Neural crest cell (in vitro differentiated cells): ENCODE data around the gene ARIH1. TPM values are rescaled to one million over a fixed set of nuclear protein-coding genes. Genes with fewer than 3 reads are reported as not detected.
"Not testable (repeated sequence)": the region's sequence is repeated elsewhere in the genome, so short reads cannot be mapped to it uniquely, and the experiment has no call there.

Experiments
- DNase-seq: peaks from one replicate; pipeline ENCODE4 v3.0.0; 2021; ENCODE audit warnings: low read depth, mixed read lengths, low spot score
- H3K27ac Mint-ChIP-seq: one replicate; pipeline ENCODE4 v1.8.0; 2021; ENCODE audit warnings: mild to moderate bottlenecking, mixed read lengths; ENCODE audit not compliant: unreplicated experiment
- H3K27me3 Mint-ChIP-seq: 2 replicates; pipeline ENCODE4 v1.8.0; 2021; ENCODE audit warnings: low read depth, mild to moderate bottlenecking, mixed read lengths
- H3K36me3 Mint-ChIP-seq: 2 replicates; pipeline ENCODE4 v1.8.0; 2021; ENCODE audit warnings: low read depth, mild to moderate bottlenecking, mixed read lengths
- H3K4me1 Mint-ChIP-seq: 2 replicates; pipeline ENCODE4 v1.8.0; 2021; ENCODE audit warnings: mixed read lengths
- H3K4me3 Mint-ChIP-seq: one replicate; pipeline ENCODE4 v1.8.0; 2021; ENCODE audit warnings: mild to moderate bottlenecking, mixed read lengths
- H3K9me3 Mint-ChIP-seq: 2 replicates; pipeline ENCODE4 v1.8.0; 2021; ENCODE audit warnings: mixed read lengths
- CTCF ChIP-seq: fragments of 200-600 bp; sonication (generic); conservative IDR thresholded peaks from 2 replicates; pipeline ENCODE4 v1.5.0; 2021; ENCODE audit warnings: antibody characterized with exemption, mild to moderate bottlenecking
- long read RNA-seq: library from polyadenylated mRNA; unstranded; transcript quantifications from one replicate; pipeline ENCODE4 v2.0.0, GENCODE V29; 2020
- total RNA-seq: library from RNA; stranded (reverse); gene quantifications from 2 replicates; pipeline ENCODE4 v1.2.1, GENCODE V29; 2021

ARIH1 gene
- 146 and 154 TPM in 2 replicates for total RNA-seq
- long read RNA-seq, full-length matches to known transcripts: 3 of 8 reads
- long read RNA-seq, partial matches to known transcripts: 1 of 8 reads
- long read RNA-seq, other reads (novel, unspliced or antisense): 4 of 8 reads

GRCh38 chr15:72473614-72474465, at the start of gene ARIH1:
Gene ARIH1, plus strand, starts transcription at chr15:72474330. Its CDS starts 310 bp downstream, at chr15:72474640.
- peaks cover 38% of the 10 kb centered on the region for H3K4me1 Mint-ChIP-seq
- DNase-seq: peak; percentile 98
- H3K4me3 Mint-ChIP-seq: peak within 1 kb of the TSS; percentile 97
- H3K9me3 Mint-ChIP-seq: no peaks in the 10 kb centered on the region
- TF ChIP-seq CTCF: peak; percentile 43
- peak within 1 kb of the TSS; percentile 100 for H3K27ac Mint-ChIP-seq
- H3K27me3 Mint-ChIP-seq: no peaks in the 10 kb centered on the region
- H3K36me3 Mint-ChIP-seq: peaks cover 11% of the 10 kb centered on the region

- TF ChIP-seq CTCF: no peak
- no peak overlapping the region for H3K27ac Mint-ChIP-seq
- no peak overlapping the region for H3K4me3 Mint-ChIP-seq
- no peak for DNase-seq
- peaks cover 3% of the 10 kb centered on the region for H3K36me3 Mint-ChIP-seq
- H3K4me1 Mint-ChIP-seq: no peaks in the 10 kb centered on the region
- peaks cover 56% of the 10 kb centered on the region for H3K27me3 Mint-ChIP-seq
- peaks cover 19% of the 10 kb centered on the region for H3K9me3 Mint-ChIP-seq
Measured at GRCh38 chr15:72426753-72427152, 47.4 kb upstream of the ARIH1 start.

GRCh38 chr15:72437650-72438316, 36.3 kb upstream of the ARIH1 start:
- no peak for DNase-seq
- H3K27ac Mint-ChIP-seq: no peak overlapping the region
- H3K4me1 Mint-ChIP-seq: no peaks in the 10 kb centered on the region

GRCh38 chr15:72442848-72443247, 31.3 kb upstream of the ARIH1 start:
- H3K4me3 Mint-ChIP-seq: not testable (repeated sequence)

More at GRCh38 chr15:72437650-72438316, 36.3 kb upstream of the ARIH1 start:
- peaks cover 8% of the 10 kb centered on the region for H3K9me3 Mint-ChIP-seq
- H3K27me3 Mint-ChIP-seq: peaks cover 54% of the 10 kb centered on the region
- TF ChIP-seq CTCF: no peak
- no peak overlapping the region for H3K4me3 Mint-ChIP-seq
- H3K36me3 Mint-ChIP-seq: peaks cover 4% of the 10 kb centered on the region

GRCh38 chr15:72445426-72445825, 28.7 kb upstream of the ARIH1 start:
- no peaks in the 10 kb centered on the region for H3K4me1 Mint-ChIP-seq
- peaks cover 52% of the 10 kb centered on the region for H3K27me3 Mint-ChIP-seq
- no peak for TF ChIP-seq CTCF

More at GRCh38 chr15:72442848-72443247, 31.3 kb upstream of the ARIH1 start:
- not testable (repeated sequence) for H3K36me3 Mint-ChIP-seq, H3K4me1 Mint-ChIP-seq, H3K9me3 Mint-ChIP-seq, DNase-seq, H3K27ac Mint-ChIP-seq
- peaks cover 40% of the 10 kb centered on the region for H3K27me3 Mint-ChIP-seq

GRCh38 chr15:72450805-72451204, 23.3 kb upstream of the ARIH1 start:
- Mint-ChIP-seq H3K27me3 (peaks cover 49% of the 10 kb centered on the region), H3K27ac (no peak overlapping the region), H3K4me1 (no peaks in the 10 kb centered on the region), H3K9me3 (no peaks in the 10 kb centered on the region), H3K4me3 (no peak overlapping the region), H3K36me3 (no peaks in the 10 kb centered on the region)
- DNase-seq: no peak
- TF ChIP-seq CTCF: no peak

More at GRCh38 chr15:72445426-72445825, 28.7 kb upstream of the ARIH1 start:
- no peak for DNase-seq
- H3K36me3 Mint-ChIP-seq: no peaks in the 10 kb centered on the region
- no peaks in the 10 kb centered on the region for H3K9me3 Mint-ChIP-seq
- H3K4me3 Mint-ChIP-seq: no peak overlapping the region
- H3K27ac Mint-ChIP-seq: no peak overlapping the region
